HEK293T (cell line): ENCODE measurements around the gene RBM17.

Source experiments
- ARNT ChIP-seq: fragments of 450-650 bp; IDR thresholded peaks from 2 replicates; pipeline ENCODE4 v1.6.1; 2017; ENCODE audit warnings: mild to moderate bottlenecking
- BHLHE40 ChIP-seq: fragments of 450-650 bp; IDR thresholded peaks from 2 replicates; pipeline ENCODE4 v1.6.1; 2016; ENCODE audit warnings: mild to moderate bottlenecking, moderate library complexity, borderline replicate concordance
- CTBP1 ChIP-seq: fragments of 450-650 bp; IDR thresholded peaks from 2 replicates; pipeline ENCODE4 v1.6.1; 2016; ENCODE audit warnings: borderline replicate concordance
- HDGF ChIP-seq: fragments of 450-650 bp; IDR thresholded peaks from 2 replicates; pipeline ENCODE4 v1.6.1; 2017; ENCODE audit warnings: antibody characterized with exemption, borderline replicate concordance
- L3MBTL2 ChIP-seq: fragments of 450-650 bp; conservative IDR thresholded peaks from 2 replicates; pipeline ENCODE4 v1.6.1; 2016; ENCODE audit warnings: mild to moderate bottlenecking
- SP1 ChIP-seq: fragments of 450-650 bp; IDR thresholded peaks from 2 replicates; pipeline ENCODE4 v1.6.1; 2017

DNA sequence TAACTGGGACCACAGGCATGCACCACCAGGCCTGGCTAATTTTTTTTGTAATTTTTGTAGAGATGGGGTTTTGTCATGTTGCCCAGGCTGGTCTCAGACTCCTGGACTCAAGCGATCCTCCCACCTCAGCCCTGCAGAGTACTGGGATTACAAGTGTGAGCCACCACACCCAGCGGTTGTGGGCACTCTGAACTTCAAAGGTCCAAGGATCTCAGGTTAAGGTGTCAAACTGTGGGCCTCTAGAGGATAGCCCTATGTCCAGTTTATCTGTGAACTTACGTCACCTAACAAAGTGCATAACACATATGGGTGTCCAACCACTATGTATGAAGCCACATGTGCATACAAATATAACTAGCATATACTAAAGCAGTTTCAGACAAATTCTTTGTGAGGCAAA lies 23.4 kb upstream of the RBM17 start:
- TF ChIP-seq CTBP1 = no peak
- no peak for TF ChIP-seq L3MBTL2
- no peak for TF ChIP-seq SP1
- TF ChIP-seq BHLHE40 = no peak
- no peak for TF ChIP-seq ARNT
- TF ChIP-seq HDGF = no peak
